ENCODE measurements around the gene OR5A2.
"Not testable (repeated sequence)": the region's sequence is repeated elsewhere in the genome, so short reads cannot be mapped to it uniquely, and the experiment has no call there.

Gene OR5A2

DNA sequence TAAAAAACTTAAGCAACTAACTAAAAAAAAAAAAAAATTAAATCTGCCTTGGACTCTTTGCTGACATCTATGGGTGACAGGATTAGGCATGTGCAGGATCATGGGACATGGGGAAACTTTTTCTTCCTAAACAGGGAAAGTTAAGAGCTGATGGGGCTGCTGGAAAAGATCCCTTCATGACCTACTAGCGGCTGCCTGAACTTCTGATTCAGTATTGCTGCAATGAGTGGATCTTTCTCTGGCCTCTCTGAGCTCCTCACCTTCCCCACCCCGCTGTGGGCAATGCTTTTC is 25.0 kb downstream of the OR5A2 start:
- TF ChIP-seq, protein P1, sequence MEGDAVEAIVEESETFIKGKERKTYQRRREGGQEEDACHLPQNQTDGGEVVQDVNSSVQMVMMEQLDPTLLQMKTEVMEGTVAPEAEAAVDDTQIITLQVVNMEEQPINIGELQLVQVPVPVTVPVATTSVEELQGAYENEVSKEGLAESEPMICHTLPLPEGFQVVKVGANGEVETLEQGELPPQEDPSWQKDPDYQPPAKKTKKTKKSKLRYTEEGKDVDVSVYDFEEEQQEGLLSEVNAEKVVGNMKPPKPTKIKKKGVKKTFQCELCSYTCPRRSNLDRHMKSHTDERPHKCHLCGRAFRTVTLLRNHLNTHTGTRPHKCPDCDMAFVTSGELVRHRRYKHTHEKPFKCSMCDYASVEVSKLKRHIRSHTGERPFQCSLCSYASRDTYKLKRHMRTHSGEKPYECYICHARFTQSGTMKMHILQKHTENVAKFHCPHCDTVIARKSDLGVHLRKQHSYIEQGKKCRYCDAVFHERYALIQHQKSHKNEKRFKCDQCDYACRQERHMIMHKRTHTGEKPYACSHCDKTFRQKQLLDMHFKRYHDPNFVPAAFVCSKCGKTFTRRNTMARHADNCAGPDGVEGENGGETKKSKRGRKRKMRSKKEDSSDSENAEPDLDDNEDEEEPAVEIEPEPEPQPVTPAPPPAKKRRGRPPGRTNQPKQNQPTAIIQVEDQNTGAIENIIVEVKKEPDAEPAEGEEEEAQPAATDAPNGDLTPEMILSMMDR (IDR thresholded peaks at IDR 0.05; ENCODE audit: control insufficient read depth, insufficient read depth, low read depth, low read length, missing control alignments), result no peak
- DNase-seq (ENCODE audit: low read depth), result no peak
- H3K4me3 ChIP-seq (ENCODE audit: control insufficient read depth, low read depth, low read length), result no peak overlapping the region

DNA sequence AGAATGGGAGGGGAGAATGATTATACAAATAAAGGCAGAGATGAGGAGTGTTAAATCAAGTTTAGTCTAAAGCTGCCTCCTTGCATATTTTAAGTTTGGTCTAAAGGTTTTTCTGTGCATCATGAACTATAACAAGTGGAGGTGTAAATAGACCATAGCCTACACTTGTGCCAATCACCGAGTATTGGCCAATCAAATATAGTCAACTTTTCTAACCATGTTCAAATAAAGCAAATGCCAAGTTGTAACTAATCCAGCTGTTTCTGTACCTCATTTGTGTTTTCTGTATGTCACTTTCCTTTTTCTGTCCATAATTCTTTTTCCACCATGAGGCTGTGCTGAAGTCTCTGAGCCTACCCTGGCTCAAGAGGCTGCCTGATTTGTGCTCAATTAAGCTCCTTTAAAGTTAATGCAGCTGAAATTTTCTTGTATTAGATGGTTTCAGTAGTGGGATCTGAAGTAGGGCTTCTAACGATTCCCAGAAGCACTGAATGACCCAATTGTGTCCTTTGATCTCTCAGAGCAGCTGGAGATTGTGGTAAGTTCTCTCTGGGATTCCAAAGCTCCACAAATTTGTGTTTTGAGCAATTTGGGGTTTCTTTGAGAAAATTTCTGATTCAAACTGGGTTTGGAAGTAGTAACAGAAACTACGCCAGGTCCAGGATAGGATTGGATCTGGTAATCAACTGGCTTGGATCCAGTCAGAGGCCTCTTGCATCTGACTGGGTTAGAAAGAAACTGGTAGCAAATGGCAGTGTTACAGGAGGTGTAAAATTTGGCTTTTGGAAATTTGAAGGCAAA is 25.6 kb downstream of the OR5A2 start:
- H3K4me3 ChIP-seq (ENCODE audit: control insufficient read depth, low read depth, low read length), result no peak overlapping the region
- TF ChIP-seq, protein P1 (IDR thresholded peaks at IDR 0.05; ENCODE audit: control insufficient read depth, insufficient read depth, low read depth, low read length, missing control alignments), result no peak

DNA sequence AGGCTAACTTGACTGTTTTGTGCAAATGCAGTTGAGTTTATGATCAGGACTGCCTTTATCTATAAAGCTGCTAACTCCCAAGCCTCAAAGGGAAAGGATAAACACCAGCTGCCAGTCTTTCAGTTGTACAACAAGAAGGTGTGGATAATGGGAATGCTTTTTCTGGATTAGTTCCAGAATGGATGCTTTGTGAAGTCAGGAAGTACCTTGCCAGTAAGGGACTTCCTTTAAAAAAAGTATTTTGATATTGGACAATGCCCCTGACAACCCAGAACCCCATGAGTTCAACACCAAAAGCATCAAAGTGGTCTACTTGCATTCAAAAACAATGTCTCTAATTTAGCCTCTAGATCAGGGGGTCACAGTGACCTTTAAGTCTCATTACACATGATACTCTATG is 32.0 kb downstream of the OR5A2 start:
- H3K4me3 ChIP-seq (ENCODE audit: control insufficient read depth, low read depth, low read length), result no peak overlapping the region
- TF ChIP-seq, protein P1 (IDR thresholded peaks at IDR 0.05; ENCODE audit: control insufficient read depth, insufficient read depth, low read depth, low read length, missing control alignments), result no peak
- DNase-seq (ENCODE audit: low read depth), result no peak

More for the DNA sequence above, 25.6 kb downstream of the OR5A2 start:
- DNase-seq (ENCODE audit: low read depth), result no peak

DNA sequence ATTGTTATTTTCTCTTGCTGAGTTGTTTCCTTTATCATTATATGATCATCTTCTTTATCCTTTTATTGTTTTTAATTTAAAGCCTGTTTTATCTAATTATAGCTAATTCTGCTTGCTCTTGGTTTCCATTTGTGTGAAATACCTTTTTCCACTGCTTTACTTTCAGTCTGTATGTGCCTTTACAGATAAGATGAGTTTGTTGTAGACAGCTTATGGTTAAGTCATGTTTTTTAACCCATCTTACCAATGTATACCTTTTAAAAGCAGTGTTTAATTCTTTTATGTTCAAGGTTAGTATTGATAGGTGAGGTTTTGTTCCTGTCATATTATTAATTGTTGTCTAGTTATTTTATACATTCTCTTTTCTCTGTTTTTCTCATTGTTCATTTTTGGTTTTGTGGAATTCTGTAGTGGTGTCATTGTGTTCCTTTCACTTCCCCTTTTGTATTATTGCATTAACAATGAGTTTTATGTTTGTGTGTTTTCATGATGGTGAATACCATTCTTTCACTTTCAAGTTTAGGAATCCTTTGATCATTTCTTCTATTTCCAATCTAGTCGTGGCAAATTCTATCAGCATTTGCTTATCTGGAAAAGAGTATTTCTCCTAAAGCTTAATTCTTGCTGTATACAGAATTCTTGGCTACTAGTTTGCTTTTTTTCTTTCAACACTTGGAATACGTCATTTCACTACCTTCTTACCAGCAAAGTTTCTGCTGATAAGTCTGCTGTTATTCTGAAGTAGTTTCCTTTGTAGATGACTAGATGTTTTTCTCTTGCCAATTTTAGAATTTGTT is 45.8 kb downstream of the OR5A2 start:
- no peak overlapping the region for H3K4me3 ChIP-seq (ENCODE audit: control insufficient read depth, low read depth, low read length)
- TF ChIP-seq, protein P1 (IDR thresholded peaks at IDR 0.05; ENCODE audit: control insufficient read depth, insufficient read depth, low read depth, low read length, missing control alignments), result no peak
- no peak for DNase-seq (ENCODE audit: low read depth)

DNA sequence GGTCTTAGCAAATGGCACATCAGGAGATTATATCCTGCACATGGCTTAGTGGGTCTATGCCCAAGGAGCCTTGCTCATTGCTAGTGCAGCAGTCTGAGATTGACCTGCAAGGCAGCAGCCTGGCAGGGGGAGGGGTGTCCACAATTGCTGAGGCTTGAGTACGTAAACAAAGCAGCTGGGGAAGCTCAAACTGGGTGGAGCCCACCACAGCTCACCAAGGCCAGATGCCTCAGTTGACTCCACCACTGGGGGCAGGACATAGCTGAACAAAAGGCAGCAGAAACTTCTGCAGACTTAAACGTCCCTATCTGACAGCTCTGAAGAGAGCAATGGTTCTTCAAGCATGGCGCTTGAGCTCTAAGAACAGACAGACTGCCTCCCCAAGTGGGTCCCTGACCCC is 53.9 kb downstream of the OR5A2 start:
- not testable (repeated sequence) for DNase-seq (ENCODE audit: low read depth); H3K4me3 ChIP-seq (ENCODE audit: control insufficient read depth, low read depth, low read length)

DNA sequence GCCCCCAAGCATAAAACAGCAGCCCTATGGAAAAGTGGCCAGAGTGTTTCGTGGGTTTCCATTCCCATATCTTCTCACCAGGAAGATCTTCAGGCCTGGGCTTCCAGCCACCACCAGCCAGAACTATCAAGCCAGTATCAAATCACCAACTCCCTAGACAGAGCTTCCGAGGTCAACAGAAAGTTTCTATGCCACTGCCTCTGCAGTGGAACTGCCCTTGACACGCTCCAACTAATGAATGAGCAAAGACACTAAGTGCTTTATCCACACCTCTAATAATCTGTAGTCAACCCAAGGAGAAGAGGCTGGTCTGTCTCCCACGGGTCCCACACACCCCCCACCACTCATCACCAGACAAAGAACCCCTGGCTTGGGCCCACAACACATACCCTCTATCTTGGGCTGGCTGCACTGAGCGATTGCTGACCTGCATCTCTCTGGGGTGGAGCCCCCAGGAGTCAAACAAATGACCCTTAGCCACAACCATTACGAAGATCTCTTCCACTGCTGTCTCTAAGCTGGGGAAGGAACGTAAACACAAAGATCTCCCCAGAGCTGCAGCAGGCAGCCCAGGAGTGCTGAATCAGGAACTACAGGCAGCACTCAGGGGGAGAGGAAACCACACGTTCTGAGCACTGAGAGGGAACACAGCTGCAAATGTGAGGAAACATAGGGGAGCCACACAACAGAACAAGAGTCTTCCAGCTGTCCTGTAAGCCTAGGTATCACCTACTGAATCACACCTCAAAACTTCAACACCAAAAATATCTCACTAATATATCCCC is 57.8 kb downstream of the OR5A2 start:
- no peak for DNase-seq (ENCODE audit: low read depth)
- H3K4me3 ChIP-seq (ENCODE audit: control insufficient read depth, low read depth, low read length), result no peak overlapping the region
- TF ChIP-seq, protein P1 (IDR thresholded peaks at IDR 0.05; ENCODE audit: control insufficient read depth, insufficient read depth, low read depth, low read length, missing control alignments), result no peak
